ENCODE measurements around the gene LRRC25. TPM values are rescaled to one million over a fixed set of nuclear protein-coding genes. Genes with fewer than 3 reads are reported as not detected.
"Not testable (repeated sequence)": the region's sequence is repeated elsewhere in the genome, so short reads cannot be mapped to it uniquely, and the experiment has no call there.

The LRRC25 gene
- total and polyA plus RNA-seq, 5 donors: 1.5 to 4.3 (median 3.6) TPM

DNA sequence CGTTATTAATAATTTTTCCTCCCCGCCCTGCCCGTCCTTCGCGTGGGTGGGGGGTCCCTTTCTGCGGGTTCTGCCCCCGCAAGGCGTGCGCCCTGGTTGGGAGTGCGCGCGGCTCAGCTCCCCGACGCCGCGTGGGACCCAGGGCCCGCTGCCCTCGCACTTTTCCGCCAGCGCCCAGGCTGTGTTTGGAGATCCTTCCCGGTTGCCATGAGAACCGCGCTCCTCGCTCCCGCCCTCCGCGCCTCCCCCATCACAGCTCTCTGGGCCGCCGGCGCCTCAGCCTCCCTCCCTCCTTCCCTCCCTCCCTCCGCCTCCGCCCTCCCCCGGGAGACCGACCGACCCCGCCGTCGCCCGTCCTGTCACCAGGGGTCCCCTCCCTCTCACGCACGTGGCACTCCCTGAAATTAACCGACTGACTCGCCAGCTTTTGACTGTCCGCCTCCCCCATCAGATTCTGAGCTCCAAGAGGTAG lies 19.4 kb upstream of the LRRC25 start:
- peaks cover 7% of the 10 kb centered on the region for H3K4me1 ChIP-seq (ENCODE audit: control insufficient read depth, insufficient read depth, low read length)
- peak overlapping the region; percentile 12 for H3K4me3 ChIP-seq (ENCODE audit: low read length)
- peak overlapping the region; percentile 98 for H3K27ac ChIP-seq (ENCODE audit: low read length)
- H3K27me3 ChIP-seq (ENCODE audit: control insufficient read depth, insufficient read depth): no peaks in the 10 kb centered on the region
- intact Hi-C loops (cut with DNase I): loop anchor here in 2 of 4 donors (10.0 kb wide), 2 partner anchors 142 to 212 kb away; partner anchors contain the start of genes RAB3A (in 2 of the 2) and IQCN (in 1 of the 2)
- no peaks in the 10 kb centered on the region for H3K9me3 ChIP-seq (ENCODE audit: control insufficient read depth, low read length)
- peak; percentile 96 to 98 (median 98) for DNase-seq
- ATAC-seq: peak; percentile 69 to 72
- WGBS: under 1% methylated on average over 44 of the region's 44 CpGs

DNA sequence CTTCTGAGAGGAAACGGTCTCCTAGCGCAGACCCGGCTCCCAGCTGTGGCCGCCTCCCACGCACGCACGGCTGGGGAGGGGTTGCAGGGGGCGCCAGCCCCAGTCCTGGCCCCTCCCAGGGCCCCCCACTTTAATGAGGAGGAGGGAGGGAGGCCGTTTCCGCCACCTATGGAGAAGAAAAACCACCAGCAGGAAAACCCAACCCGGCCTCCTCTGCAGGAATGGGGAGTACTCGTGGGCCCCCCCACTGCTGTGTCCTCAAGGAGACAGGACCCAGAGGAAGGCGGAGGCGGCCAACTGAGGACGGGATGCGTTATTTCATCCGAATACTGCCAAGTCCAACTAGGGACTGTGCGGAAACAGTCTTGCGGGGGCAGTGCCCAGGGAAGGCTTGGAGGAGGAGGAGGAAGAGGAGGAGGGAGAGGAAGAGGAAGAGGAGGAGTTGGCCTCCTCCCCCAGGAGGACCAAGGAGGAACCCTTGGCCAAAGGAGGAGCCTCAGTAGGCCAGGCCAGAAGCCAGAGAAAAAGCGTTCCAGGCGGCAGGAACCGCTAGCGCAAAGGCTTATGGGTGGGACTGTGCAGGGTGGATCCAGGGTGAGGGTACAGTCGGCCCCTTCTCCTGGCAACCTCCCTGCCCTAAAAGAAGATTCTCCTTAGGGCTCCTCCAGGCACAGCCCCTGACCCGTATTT lies 17.9 kb upstream of the LRRC25 start:
- 25% methylated on average over 25 of the region's 25 CpGs for WGBS
- peaks cover 7% of the 10 kb centered on the region for H3K4me1 ChIP-seq (ENCODE audit: control insufficient read depth, insufficient read depth, low read length)
- H3K4me3 ChIP-seq (ENCODE audit: low read length): peak overlapping the region; percentile 12

DNA sequence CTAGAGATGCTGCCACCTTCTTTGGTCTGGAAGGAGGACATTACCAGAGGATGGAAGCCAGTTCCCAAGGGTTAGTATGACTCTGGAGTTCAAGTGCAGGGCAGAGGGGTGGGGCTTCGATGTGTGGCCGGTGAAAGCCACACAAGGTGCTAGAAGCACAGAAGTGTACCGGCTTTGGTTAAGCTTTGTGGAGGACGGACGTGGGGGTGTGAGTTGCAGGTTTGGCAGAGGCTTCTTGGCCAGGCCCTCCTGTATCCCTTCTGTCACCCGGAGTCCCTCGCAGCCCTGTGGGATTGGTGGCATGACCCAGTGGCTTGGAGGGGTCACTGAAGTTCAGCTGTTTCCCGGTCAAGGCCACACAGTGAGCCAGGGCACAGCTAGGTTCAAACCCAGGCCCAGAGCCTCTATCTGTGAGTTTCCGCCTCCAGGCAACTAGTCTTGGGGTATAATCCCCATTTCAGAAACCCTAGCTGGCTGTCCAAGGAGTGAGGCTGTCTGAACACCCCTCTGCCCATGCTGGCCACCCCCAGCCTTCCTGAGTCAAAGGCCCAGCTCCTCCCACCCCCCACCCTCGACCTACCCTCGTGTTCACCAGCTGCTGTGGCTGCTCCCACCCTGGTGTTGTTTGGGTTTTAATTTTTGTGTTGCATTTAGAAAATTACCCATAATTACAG lies 17.2 kb upstream of the LRRC25 start:
- no peak for ATAC-seq
- Histone ChIP-seq H3K4me3 (ENCODE audit: low read length) (peak overlapping the region; percentile 12), H3K4me1 (ENCODE audit: control insufficient read depth, insufficient read depth, low read length) (peaks cover 7% of the 10 kb centered on the region), H3K9me3 (ENCODE audit: control insufficient read depth, low read length) (no peaks in the 10 kb centered on the region), H3K27me3 (ENCODE audit: control insufficient read depth, insufficient read depth) (no peaks in the 10 kb centered on the region), H3K27ac (ENCODE audit: low read length) (peak overlapping the region; percentile 92)
- peak; percentile 36 to 73 (median 72) for DNase-seq
- WGBS: 13% methylated on average over 11 of the region's 11 CpGs
- intact Hi-C loops (cut with DNase I): loop anchor here in 2 of 4 donors (5.0 to 10.0 kb wide), 4 partner anchors 62 to 210 kb away; partner anchors contain the start of genes RAB3A (in 2 of the 2) and IQCN (in 1 of the 2)

More for the DNA sequence above, 17.9 kb upstream of the LRRC25 start:
- DNase-seq (peak; percentile 88 to 94 (median 93)), ATAC-seq (peak; percentile 42 to 52)
- no peaks in the 10 kb centered on the region for H3K9me3 ChIP-seq (ENCODE audit: control insufficient read depth, low read length)
- peak overlapping the region; percentile 92 for H3K27ac ChIP-seq (ENCODE audit: low read length)
- H3K27me3 ChIP-seq (ENCODE audit: control insufficient read depth, insufficient read depth): no peaks in the 10 kb centered on the region
- intact Hi-C loops (cut with DNase I): loop anchor here in 2 of 4 donors (10.0 kb wide), 2 partner anchors 141 to 211 kb away; partner anchors contain the start of genes RAB3A (in 2 of the 2) and IQCN (in 1 of the 2)

DNA sequence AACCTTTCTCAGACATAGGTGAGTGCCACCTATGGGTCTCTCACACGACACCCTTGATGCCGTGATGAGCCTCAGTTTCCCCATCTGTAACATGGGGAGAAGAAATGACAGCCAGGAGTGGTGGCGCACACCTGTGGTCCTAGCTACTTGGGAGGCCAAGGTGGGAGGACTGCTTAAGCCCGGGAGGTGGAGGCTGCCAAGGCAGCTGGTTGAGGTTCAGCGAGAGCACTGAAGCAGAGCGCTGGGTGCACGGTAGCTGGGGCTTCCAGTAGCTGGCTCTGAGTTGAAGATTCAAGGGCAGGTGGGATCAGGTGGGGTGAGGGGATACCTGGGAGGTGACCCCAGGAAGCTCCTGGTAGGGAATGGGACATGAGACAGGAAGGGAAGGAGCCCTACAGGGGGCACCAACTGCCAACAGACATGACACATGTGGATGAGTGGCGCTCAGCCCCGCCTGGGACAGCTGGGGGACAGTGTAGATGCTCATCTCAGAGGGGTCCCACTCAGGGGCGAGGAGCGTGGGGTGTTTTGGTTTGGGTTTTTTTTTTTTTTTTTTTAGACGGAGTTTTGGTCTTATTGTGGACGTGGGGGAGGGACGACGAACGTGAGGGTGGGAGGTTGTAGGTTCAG lies 15.3 kb upstream of the LRRC25 start:
- intact Hi-C loops (cut with DNase I): loop anchor here in 2 of 4 donors (5.0 to 10.0 kb wide), 4 partner anchors 60 to 208 kb away; partner anchors contain the start of genes RAB3A (in 2 of the 2) and IQCN (in 1 of the 2)
- Histone ChIP-seq H3K9me3 (ENCODE audit: control insufficient read depth, low read length) (no peaks in the 10 kb centered on the region), H3K27ac (ENCODE audit: low read length) (no peak overlapping the region), H3K27me3 (ENCODE audit: control insufficient read depth, insufficient read depth) (no peaks in the 10 kb centered on the region), H3K4me1 (ENCODE audit: control insufficient read depth, insufficient read depth, low read length) (peaks cover 4% of the 10 kb centered on the region), H3K4me3 (ENCODE audit: low read length) (no peak overlapping the region)
- WGBS: 82% methylated on average over 15 of the region's 16 CpGs
- DNase-seq (peak in 1 of 3 donors; percentile 64), ATAC-seq (no peak)

DNA sequence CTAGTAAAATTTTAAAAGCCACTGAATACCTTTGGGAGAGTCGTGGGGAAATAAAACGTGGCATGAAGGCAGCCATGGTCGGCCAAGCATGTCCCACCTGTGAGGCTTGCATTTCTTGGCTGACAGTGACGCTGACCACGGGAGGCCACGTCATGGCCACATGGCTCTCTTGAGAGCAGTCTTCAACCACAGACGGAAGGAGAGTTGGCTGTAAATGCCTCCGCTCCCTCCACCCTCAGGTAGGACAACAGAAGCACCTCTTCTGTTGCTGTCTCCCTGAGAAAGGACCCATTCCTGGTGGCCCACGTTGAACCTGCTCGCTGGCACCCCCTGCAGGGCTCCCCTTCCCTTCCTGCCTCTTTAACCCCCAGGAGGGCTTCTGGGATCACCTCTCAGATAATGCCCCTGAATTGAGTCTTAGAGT lies 10.6 kb upstream of the LRRC25 start:
- intact Hi-C loops (cut with DNase I): loop anchor here in 2 of 4 donors (10.0 kb wide), 3 partner anchors 63 to 193 kb away; partner anchors contain the start of gene PGPEP1 (in 1 of the 2)
- no peak for ATAC-seq
- DNase-seq: peak in 2 of 3 donors; percentile 68 to 69
- Histone ChIP-seq H3K9me3 (ENCODE audit: control insufficient read depth, low read length) (no peaks in the 10 kb centered on the region), H3K27ac (ENCODE audit: low read length) (no peak overlapping the region), H3K4me1 (ENCODE audit: control insufficient read depth, insufficient read depth, low read length) (no peaks in the 10 kb centered on the region), H3K27me3 (ENCODE audit: control insufficient read depth, insufficient read depth) (no peaks in the 10 kb centered on the region), H3K4me3 (ENCODE audit: low read length) (no peak overlapping the region)
- 51% methylated on average over 10 of the region's 10 CpGs for WGBS

DNA sequence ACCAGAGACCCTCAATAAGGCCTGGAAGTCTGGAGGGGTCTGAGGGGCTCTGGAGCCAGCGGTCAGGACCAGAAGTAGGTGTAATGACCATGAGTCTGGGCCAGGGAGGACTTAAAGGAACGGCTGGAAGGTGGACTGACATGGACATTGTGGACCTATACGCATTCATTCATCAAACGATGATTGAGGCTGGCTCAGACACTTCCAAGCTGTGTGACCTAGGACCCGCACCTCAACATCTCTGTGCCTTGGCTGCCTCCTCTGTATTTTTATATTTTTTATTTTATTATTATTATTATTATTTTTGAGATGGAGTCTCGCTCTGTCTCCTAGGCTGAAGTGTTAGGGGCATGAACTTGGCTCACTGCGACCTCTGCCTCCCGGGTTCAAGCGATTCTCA lies 9.3 kb upstream of the LRRC25 start:
- Histone ChIP-seq H3K27me3 (ENCODE audit: control insufficient read depth, insufficient read depth) (no peaks in the 10 kb centered on the region), H3K9me3 (ENCODE audit: control insufficient read depth, low read length) (no peaks in the 10 kb centered on the region), H3K4me3 (ENCODE audit: low read length) (no peak overlapping the region), H3K4me1 (ENCODE audit: control insufficient read depth, insufficient read depth, low read length) (no peaks in the 10 kb centered on the region), H3K27ac (ENCODE audit: low read length) (no peak overlapping the region)
- ATAC-seq: no peak
- 94% methylated on average over 9 of the region's 9 CpGs for WGBS
- no peak for DNase-seq
- intact Hi-C loops (cut with DNase I): loop anchor here in 2 of 4 donors (10.0 kb wide), 3 partner anchors 62 to 192 kb away; partner anchors contain the start of gene PGPEP1 (in 1 of the 2)

DNA sequence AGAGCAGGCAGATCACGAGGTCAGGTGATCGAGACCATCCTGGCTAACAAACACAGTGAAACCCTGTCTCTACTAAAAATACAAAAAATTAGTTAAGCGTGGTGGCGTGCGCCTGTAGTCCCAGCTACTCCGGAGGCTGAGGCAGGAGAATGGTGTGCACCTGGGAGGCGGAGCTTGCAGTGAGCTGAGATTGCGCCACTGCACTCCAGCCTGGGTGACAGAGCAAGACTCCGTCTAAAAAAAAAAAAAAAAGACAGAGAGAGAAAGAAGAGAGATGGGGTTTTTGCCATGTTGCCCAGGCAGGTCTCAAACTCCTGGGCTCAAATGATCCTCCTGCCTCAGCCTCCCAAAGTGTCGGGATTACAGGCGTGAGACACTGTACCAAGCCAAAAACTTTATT lies 8.3 kb upstream of the LRRC25 start:
- not testable (repeated sequence) for H3K4me1 ChIP-seq (ENCODE audit: control insufficient read depth, insufficient read depth, low read length); H3K27me3 ChIP-seq (ENCODE audit: control insufficient read depth, insufficient read depth); ATAC-seq; H3K27ac ChIP-seq (ENCODE audit: low read length); DNase-seq; H3K4me3 ChIP-seq (ENCODE audit: low read length); H3K9me3 ChIP-seq (ENCODE audit: control insufficient read depth, low read length)
- WGBS: 90% methylated on average over 11 of the region's 11 CpGs
- intact Hi-C loops (cut with DNase I): loop anchor here in 2 of 4 donors (10.0 kb wide), 3 partner anchors 61 to 191 kb away; partner anchors contain the start of gene PGPEP1 (in 1 of the 2)

DNA sequence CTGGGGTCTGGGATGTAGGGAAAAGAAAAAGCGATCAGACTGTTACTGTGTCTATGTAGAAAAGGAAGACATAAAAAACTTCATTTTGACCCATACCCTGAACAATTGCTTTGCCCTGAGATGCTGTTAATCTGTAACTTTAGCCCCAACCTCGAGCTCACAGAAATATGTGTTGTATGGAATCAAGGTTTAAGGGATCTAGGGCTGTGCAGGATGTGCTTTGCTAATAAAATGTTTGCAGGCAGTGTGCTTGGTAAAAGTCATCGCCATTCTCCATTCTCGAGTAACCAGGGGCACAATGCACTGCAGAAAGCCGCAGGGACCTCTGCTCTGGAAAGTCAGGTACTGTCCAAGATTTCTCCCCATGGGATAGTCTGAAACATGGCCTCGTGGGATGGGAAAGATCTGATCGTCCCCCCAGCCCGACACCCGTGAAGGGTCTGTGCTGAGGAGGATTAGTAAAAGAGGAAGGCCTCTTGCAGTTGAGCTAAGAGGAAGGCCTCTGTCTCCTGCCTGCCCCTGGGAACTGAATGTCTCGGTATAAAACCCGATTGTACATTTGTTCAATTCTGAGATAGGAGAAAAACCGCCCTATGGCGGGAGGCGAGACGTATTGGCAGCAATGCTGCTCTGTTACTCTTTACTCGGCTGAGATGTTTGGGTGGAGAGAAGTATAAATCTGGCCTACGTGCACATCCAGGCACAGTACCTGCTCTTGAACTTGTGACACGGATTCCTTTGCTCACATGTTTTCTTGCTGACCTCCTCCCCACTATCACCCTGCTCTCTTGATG lies 5.2 kb upstream of the LRRC25 start:
- not testable (repeated sequence) for ATAC-seq; H3K27ac ChIP-seq (ENCODE audit: low read length); H3K27me3 ChIP-seq (ENCODE audit: control insufficient read depth, insufficient read depth); H3K4me1 ChIP-seq (ENCODE audit: control insufficient read depth, insufficient read depth, low read length); H3K4me3 ChIP-seq (ENCODE audit: low read length); H3K9me3 ChIP-seq (ENCODE audit: control insufficient read depth, low read length); DNase-seq
- 64% methylated on average over 18 of the region's 18 CpGs for WGBS
- intact Hi-C loops (cut with DNase I): loop anchor here in 2 of 4 donors (10.0 kb wide), 3 partner anchors 58 to 188 kb away; partner anchors contain the start of gene PGPEP1 (in 1 of the 2)

DNA sequence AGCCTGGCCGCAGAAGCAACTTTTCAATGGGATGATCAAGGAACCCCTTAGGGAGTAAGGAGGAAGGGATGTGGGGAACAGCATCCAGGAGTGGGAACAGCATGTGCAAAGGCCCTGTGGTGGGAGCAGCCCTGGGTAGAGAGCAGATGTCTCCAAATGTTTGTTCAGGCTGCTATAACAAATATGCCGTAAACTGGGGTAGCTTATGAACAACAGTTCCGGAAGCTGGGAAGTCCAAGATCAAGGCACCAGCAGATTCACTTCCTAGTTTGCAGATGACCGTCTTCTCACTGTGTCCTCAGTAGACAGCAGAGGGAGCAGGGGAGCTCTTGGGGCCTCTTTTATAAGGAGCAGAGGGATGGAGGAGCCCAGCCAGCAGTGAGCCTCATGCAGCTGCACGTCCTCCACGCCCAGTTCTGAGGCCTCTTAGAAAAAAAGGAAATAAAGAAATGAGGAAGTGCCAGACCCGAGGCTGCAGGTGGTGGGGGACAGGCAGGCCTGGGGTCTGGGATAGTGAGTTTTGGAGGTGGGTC lies 4.2 kb upstream of the LRRC25 start:
- H3K27me3 ChIP-seq (ENCODE audit: control insufficient read depth, insufficient read depth): no peaks in the 10 kb centered on the region
- H3K4me3 ChIP-seq (ENCODE audit: low read length): no peak overlapping the region
- no peak overlapping the region for H3K27ac ChIP-seq (ENCODE audit: low read length)
- ATAC-seq (peak; percentile 69 to 81), DNase-seq (peak in 2 of 3 donors; percentile 83 to 84)
- WGBS: 46% methylated on average over 7 of the region's 7 CpGs
- no peaks in the 10 kb centered on the region for H3K4me1 ChIP-seq (ENCODE audit: control insufficient read depth, insufficient read depth, low read length)
- intact Hi-C loops (cut with DNase I): loop anchor here in 2 of 4 donors (10.0 kb wide), 3 partner anchors 57 to 187 kb away; partner anchors contain the start of gene PGPEP1 (in 1 of the 2)
- H3K9me3 ChIP-seq (ENCODE audit: control insufficient read depth, low read length): no peaks in the 10 kb centered on the region
